NCI-H82 (cell line): ENCODE measurements around the gene DDR2.
A peak's percentile ranks its signal among the peaks of the same experiment; 100 is the strongest.

Experiments
- DNase-seq: peaks from one replicate; lab custom pipeline; 2025; lab: John Stamatoyannopoulos, UW

Gene DDR2

DNA sequence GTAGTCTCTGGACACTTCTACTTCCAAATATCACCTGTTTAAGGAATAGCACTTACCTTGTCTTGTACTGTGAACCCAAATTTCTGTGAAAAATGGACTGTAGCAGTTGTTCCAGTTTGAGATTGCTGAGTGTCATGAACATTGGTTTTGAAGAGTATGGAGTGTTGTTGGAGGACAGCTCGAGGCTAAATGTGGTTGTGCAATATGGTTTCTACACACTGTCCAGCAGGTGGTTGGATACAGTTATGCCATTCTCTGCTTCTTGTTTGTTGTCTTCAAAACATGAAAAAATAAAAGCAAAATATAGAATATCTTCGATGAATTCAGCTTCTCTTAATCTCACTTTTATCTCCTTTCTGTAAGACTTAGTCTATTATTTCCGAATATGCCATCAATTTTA is 67.1 kb downstream of the DDR2 start:
- no peak for DNase-seq

DNA sequence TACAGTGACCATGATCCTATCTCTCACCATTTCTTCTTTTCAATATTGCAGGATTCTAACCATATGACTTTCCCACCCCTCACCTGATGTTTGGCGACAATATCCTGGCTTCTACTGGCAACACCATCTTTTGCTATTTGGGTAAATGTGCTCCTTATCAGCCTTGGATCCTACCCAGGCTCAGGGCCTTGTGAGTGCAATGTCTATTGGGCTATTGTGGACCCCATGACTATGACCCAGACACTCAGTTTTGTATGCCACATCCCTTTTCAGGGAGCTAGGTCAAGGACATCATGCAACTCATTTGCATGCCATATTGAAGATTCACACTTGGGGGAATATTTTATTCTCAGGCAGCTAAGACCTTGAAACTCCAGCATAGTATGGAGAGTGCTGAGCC is 67.9 kb downstream of the DDR2 start:
- no peak for DNase-seq

DNA sequence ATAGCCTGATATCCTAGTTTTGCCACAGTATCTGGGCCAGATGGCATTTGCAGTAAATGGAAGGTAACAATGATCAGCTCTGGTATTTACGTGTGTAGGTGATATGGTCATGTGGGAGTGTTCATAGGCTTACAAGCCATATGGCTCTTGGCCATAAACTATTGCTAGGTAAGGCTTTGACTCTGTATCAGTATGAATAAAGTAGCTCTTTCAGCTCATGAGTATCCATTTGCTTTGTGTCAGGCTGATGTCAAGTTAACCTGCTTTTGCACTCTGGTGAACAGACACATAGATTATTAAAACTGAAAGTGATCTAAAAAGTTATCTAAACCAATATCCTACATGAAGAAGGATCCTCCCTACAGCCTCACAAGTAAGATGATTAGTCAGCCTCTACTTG is 69.0 kb downstream of the DDR2 start:
- DNase-seq = peak; percentile 79

DNA sequence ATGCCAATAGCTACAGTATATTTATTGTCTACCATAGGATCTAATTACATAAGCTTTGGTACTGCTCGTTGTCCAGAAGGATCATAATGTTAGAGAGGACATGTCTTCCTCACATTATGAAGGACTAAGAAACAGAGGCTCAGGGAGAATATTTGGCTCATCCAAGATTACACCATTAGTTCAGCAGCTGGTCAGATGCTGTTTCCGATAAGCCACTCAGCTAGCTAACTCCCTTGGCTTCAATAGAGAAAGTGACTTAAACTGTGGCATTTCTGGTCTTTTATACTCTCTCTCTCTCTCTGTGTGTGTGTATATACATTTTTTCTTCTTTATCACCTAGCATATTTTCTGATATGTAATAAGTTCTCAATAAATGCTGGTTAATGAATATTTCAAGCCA is 70.4 kb downstream of the DDR2 start:
- peak; percentile 64 for DNase-seq

GRCh38 chr1:162703708-162704107 is 71.4 kb downstream of the DDR2 start:
- DNase-seq = no peak

- no peak for DNase-seq
Measured at GRCh38 chr1:162704673-162705424, 72.6 kb downstream of the DDR2 start.

GRCh38 chr1:162706003-162706402 is 73.7 kb downstream of the DDR2 start:
- no peak for DNase-seq

GRCh38 chr1:162706606-162707005 is 74.3 kb downstream of the DDR2 start:
- DNase-seq = no peak

- DNase-seq = no peak
Measured at GRCh38 chr1:162708286-162708685, 76.0 kb downstream of the DDR2 start.

- no peak for DNase-seq
Measured at GRCh38 chr1:162709132-162709860, 77.0 kb downstream of the DDR2 start.

DNA sequence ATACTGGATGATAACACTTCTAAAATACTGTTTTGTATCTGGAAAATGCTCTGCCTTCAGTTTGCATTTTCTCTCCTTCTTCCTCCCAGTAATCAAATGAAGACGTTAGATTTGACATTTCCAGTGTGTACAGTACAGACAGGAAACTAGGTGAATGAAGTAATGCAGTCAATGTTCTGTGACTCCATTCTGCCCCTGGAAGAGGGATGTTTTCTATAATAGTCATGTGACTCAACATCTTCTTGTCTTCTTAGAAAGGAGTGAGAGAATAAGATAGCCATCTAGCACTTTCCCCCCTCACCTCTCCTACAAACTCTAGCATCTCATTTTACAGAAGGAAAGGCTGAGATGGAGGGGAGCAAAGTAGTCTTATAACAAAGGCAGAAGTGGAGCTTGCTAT is 77.6 kb downstream of the DDR2 start:
- no peak for DNase-seq

DNA sequence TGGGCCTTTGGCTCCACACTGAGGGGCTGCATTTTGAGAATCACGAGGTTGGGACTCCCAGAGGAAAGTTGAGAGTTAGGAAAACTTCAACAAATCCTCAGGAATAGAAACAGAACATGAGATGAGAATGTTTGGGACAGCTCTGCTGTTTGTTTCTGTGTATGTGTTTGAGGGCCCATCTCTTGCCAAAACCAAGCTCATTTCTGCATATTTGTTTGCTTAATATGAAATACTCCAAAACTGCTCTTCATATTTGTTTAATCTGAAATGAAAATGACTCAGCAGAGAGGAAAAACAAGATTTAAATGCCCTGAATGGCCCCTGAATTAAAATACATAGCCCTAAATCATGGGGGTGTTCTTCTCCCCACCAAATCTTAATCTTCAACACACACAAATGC is 78.1 kb downstream of the DDR2 start:
- no peak for DNase-seq

GRCh38 chr1:162710780-162711465 is 78.7 kb downstream of the DDR2 start:
- DNase-seq = no peak

GRCh38 chr1:162712317-162713029 is 80.2 kb downstream of the DDR2 start:
- no peak for DNase-seq

- DNase-seq = no peak
Measured at GRCh38 chr1:162716123-162716522, 83.9 kb downstream of the DDR2 start.

DNA sequence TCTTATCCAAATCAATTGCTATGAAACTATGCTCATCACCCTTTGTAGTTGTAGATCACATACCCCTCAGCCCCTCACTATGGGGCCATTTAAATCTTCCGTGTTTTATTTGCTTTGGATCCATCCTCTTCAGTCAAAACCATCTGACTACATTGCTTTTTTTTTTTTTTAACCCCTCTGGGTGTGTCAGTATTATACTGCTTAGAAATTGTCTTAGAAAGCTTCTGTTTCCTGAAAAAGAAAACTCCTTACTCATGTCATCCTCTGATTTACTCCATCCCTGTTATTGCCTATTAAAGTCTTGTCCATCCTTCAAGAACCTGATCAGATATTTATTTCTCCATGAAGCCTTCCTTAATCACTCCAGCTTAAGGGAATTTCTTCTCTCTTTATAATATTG is 84.3 kb downstream of the DDR2 start:
- DNase-seq = no peak

DNA sequence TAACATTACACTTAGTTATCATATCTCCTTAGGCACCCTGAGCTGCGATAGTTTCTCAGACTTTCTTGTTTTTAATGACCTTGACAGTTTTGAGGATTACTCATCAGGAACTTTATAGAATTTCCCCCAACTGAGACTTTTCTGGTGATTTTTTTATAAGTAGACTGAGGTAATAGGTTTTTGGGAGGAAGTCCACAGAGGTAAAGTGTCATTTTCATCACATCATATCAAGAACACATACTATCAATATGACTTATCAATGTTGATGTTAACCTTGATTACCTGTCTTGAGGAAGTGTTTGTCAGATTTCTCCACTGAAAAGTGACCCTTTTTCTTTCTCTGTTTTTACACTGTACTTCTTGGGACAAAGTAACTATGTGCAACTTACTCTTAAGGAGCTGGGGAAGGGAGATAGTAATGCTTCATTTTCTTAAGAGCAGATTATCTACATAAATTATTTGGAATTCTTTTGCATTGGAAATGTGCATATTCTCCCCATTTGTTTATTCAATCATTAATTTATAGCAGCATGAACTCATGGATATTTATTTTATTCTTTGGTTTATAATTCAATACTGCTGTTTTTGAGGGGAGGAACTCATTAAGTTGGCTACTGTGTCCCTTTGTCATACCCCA is 85.4 kb downstream of the DDR2 start:
- no peak for DNase-seq

- DNase-seq = no peak
Measured at GRCh38 chr1:162719678-162720077, 87.4 kb downstream of the DDR2 start.

GRCh38 chr1:162720996-162721395 is 88.7 kb downstream of the DDR2 start:
- no peak for DNase-seq

GRCh38 chr1:162721471-162721870 is 89.2 kb downstream of the DDR2 start:
- no peak for DNase-seq

- no peak for DNase-seq
Measured at GRCh38 chr1:162722036-162722435, 89.8 kb downstream of the DDR2 start.

DNA sequence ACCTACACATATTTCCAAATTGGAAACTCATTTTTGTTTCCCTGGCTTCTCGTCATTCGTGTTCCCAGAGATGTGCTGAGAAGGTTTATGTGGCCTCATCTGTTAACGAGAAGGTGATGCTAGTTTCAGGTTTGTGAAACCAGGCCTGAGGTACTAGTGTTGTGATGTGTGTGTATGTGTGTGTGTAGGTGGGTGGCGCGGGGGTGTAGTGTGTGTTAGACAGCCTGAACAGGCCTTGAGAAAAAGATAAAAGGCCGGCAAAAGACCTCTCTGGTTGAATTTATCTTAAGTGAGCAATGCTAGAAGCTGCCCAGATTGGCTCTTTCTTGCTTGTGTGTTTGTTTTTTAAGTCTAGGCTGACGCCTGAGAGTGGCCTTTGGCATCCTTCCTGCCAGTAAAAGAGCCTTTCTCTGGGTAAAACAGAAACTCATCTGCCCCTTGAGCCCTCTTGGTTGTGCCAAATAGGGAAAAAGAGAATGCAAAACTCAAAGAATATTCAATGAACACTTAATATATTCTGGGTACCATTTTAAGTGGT is 92.4 kb downstream of the DDR2 start:
- no peak for DNase-seq
